ENCODE results near the gene PUS1.

- TF ChIP-seq POLR2AphosphoS5 (IDR thresholded peaks at IDR 0.05; ENCODE audit: low read length): no peak
- TF ChIP-seq HCFC1 (IDR thresholded peaks at IDR 0.05; ENCODE audit: low read length): no peak
- TF ChIP-seq, protein P1, sequence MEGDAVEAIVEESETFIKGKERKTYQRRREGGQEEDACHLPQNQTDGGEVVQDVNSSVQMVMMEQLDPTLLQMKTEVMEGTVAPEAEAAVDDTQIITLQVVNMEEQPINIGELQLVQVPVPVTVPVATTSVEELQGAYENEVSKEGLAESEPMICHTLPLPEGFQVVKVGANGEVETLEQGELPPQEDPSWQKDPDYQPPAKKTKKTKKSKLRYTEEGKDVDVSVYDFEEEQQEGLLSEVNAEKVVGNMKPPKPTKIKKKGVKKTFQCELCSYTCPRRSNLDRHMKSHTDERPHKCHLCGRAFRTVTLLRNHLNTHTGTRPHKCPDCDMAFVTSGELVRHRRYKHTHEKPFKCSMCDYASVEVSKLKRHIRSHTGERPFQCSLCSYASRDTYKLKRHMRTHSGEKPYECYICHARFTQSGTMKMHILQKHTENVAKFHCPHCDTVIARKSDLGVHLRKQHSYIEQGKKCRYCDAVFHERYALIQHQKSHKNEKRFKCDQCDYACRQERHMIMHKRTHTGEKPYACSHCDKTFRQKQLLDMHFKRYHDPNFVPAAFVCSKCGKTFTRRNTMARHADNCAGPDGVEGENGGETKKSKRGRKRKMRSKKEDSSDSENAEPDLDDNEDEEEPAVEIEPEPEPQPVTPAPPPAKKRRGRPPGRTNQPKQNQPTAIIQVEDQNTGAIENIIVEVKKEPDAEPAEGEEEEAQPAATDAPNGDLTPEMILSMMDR (IDR thresholded peaks at IDR 0.05 in 2 of 3, conservative IDR thresholded peaks at IDR 0.05 in 1 of 3; ENCODE audit: control insufficient read depth in 2 of 3, extremely low read depth in 1 of 3, insufficient read depth in 1 of 3, low read depth in 3 of 3, low read length in 3 of 3): no peak
- no peak for TF ChIP-seq STAT3 (IDR thresholded peaks at IDR 0.05; ENCODE audit: low read depth, low read length)
- TF ChIP-seq MAX (IDR thresholded peaks at IDR 0.05; ENCODE audit: low read depth, low read length): no peak
- no peak for TF ChIP-seq SP1 (IDR thresholded peaks at IDR 0.05; ENCODE audit: low read depth, low read length)
- TF ChIP-seq EP300 (IDR thresholded peaks at IDR 0.05; ENCODE audit: borderline replicate concordance in 1 of 2, control insufficient read depth in 1 of 2, low read depth in 2 of 2, low read length in 2 of 2): no peak
- TF ChIP-seq NR2F1 (conservative IDR thresholded peaks at IDR 0.05): no peak
- TF ChIP-seq ZNF274 (IDR thresholded peaks at IDR 0.05; ENCODE audit: insufficient read depth, insufficient read length): no peak
- no peak for TF ChIP-seq CHD2 (IDR thresholded peaks at IDR 0.05; ENCODE audit: borderline replicate concordance, low read depth, low read length)
- TF ChIP-seq, protein P2, sequence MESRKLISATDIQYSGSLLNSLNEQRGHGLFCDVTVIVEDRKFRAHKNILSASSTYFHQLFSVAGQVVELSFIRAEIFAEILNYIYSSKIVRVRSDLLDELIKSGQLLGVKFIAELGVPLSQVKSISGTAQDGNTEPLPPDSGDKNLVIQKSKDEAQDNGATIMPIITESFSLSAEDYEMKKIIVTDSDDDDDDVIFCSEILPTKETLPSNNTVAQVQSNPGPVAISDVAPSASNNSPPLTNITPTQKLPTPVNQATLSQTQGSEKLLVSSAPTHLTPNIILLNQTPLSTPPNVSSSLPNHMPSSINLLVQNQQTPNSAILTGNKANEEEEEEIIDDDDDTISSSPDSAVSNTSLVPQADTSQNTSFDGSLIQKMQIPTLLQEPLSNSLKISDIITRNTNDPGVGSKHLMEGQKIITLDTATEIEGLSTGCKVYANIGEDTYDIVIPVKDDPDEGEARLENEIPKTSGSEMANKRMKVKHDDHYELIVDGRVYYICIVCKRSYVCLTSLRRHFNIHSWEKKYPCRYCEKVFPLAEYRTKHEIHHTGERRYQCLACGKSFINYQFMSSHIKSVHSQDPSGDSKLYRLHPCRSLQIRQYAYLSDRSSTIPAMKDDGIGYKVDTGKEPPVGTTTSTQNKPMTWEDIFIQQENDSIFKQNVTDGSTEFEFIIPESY (IDR thresholded peaks at IDR 0.05): no peak
- no peak for TF ChIP-seq RELA (IDR thresholded peaks at IDR 0.05; ENCODE audit: borderline replicate concordance, partially characterized antibody)
- no peak for TF ChIP-seq TAF1 (IDR thresholded peaks at IDR 0.05; ENCODE audit: borderline replicate concordance, low read depth, low read length)
These were observed 27.4 kb upstream of the PUS1 start for GRCh38 chr12:131901431-131902331.

Data from GM12878 (cell line).